D721Med (cell line): ENCODE data around the gene SP8.

Experiments used
- DNase-seq: peaks from one replicate; pipeline ENCODE4 v3.0.0; 2011; ENCODE audit warnings: low spot score; ENCODE audit not compliant: insufficient read length
- FAIRE-seq: peaks from 2 replicates; lab custom pipeline; 2011; peaks lifted over from hg19 to GRCh38; lab: Jason Lieb, UNC
- TF ChIP-seq, protein P1 (sequence below): IDR thresholded peaks from 2 replicates; pipeline ENCODE4 v1.5.1; 2012; ENCODE audit warnings: mild to moderate bottlenecking, control low read depth; ENCODE audit not compliant: insufficient read depth; ENCODE audit errors: missing control alignments

SP8 gene

DNA sequence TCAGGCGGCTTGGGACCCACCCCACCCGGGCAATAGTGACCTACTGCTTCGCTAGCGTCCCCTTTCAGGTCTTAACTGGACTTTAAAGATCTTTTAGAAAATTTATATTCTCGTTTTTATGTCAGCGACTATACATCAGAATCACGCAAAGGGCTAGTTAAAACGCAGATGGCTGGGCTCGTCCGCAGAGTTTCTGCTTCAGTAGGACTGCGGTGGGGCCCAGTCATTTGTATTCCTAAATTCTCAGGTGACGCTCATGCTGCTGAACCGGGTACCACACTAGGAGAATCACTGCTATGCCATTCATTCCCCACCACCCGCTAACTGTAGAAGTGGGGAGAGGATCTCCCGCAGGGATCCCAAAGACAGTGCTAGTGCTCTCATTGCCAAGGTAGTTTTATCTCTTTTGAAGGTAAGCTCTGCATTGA, 12.0 kb upstream of the SP8 start:
- TF ChIP-seq, protein P1, sequence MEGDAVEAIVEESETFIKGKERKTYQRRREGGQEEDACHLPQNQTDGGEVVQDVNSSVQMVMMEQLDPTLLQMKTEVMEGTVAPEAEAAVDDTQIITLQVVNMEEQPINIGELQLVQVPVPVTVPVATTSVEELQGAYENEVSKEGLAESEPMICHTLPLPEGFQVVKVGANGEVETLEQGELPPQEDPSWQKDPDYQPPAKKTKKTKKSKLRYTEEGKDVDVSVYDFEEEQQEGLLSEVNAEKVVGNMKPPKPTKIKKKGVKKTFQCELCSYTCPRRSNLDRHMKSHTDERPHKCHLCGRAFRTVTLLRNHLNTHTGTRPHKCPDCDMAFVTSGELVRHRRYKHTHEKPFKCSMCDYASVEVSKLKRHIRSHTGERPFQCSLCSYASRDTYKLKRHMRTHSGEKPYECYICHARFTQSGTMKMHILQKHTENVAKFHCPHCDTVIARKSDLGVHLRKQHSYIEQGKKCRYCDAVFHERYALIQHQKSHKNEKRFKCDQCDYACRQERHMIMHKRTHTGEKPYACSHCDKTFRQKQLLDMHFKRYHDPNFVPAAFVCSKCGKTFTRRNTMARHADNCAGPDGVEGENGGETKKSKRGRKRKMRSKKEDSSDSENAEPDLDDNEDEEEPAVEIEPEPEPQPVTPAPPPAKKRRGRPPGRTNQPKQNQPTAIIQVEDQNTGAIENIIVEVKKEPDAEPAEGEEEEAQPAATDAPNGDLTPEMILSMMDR, result no peak
- FAIRE-seq (no peak), DNase-seq (no peak)

DNA sequence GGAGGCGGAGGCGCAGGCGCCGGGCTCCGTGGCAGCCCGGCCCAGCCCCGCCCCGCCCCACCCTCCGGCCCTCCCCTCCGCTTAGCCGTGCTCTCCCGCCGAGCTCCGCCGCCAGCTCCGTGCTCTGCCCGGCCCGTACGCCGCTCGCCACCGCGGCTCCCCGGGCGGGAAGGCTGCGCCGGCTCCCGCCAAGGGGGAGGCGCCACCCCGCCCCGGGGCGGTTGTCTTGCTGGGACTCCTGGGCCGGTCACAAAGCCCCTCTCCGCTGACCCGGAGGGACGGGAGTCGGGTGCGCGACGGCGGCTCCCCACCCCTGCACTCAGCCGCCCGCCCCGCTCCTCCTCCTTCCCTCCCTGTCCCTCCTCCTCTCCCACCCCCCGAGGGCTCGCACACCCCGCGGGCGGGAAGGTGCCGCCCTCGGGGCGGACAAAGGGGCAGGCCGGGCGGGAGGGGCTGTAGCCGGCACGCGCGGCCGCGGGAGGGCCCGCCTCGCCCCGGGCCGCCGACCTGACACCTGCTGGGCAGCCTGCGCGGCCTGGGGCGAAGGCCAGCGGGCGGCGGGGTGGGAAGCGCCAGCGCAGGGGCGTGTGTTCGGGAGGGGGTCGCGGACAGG, 11.5 kb upstream of the SP8 start:
- no peak for FAIRE-seq
- TF ChIP-seq, protein P1, result no peak
- no peak for DNase-seq

DNA sequence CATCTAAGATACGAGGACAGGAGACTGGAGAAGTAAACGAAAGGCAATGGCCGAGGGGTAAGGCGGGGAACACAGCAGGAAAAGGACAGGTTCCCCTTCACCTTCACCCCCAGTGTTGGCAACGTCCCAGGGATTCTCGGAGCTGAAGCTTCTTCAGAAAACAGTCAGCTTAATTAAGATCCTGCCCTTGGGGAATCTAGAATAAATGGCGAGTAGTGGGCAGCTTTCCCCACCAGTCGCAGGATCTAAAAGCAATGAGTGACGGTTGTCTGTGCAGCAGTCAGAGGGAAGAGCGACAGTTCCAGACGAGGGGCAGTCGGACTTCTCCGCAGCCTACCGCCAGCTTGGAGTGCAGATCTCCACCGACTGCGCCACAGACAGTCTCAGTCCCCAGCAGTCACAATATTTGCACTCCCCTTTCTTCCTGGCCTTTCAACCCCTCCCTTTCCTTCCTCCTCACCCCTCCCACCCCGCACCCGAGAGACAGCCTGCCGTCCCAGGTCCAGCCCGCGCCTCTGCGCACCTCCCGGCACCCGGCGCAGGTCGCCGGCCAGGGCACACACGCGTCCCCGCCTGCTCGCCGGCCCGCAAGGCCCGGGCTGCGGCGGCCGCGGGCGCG, 10.9 kb upstream of the SP8 start:
- FAIRE-seq (no peak), DNase-seq (no peak)
- TF ChIP-seq, protein P1, result no peak

DNA sequence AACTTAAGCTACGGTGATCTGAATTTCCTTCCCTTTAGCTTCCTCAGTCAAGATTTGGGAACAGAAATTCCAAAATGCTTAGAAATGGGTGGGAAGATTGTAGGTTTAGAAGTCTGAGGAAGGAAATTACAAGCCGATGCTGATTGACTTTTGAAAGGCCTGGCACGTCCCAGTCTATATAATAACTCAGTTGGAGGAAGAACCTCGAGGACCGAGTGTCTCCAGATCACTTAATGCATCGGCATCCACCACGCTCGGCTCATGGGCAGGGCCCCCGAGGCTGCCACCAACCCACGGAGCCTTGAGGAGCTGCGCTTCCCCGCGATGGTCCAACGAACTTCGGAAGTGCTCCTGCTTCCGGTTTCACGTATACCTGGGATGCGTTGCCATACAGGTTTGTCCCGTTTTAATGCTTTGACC, 10.4 kb upstream of the SP8 start:
- TF ChIP-seq, protein P1, result no peak
- no peak for FAIRE-seq
- DNase-seq, result no peak

DNA sequence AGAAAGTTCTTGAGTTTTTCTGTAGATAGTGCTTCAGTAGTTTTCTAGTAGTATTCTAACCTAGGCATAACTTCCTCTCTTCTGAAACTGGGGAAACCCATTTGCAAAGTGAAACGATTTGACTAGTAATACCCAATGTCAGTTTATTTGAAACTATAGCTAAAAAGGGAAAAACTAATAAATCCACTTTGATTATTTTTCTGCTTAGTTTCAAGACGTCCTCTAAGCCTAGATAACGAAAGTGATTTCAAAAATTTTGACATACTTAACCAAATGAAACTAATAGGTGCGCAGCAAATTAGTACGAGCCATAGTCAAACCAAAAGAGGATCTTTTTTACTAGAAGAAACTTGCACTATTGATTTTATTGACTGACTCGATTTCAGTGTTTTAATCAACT, 9.8 kb upstream of the SP8 start:
- no peak for DNase-seq
- TF ChIP-seq, protein P1, result no peak
- FAIRE-seq, result no peak

DNA sequence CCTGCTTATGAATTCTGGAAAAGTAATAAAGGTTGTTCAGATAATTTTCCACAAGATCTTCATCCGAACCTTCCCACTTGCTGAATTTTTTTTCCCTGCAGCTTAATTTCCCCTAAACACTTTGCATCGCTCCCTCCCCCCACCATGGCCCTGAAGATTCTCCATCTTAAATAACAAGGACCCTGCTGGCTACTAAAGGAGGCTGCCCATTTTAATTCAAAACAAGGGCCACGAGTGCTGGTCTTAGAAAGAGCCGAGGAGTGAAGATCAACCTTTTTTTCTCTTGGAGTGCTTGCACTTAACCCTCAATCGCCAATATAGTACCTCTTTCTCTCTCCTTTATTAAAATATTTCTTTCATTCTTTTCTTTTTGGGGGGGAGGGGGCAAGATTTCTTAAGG, 9.2 kb upstream of the SP8 start:
- TF ChIP-seq, protein P1, result no peak
- FAIRE-seq (no peak), DNase-seq (no peak)

DNA sequence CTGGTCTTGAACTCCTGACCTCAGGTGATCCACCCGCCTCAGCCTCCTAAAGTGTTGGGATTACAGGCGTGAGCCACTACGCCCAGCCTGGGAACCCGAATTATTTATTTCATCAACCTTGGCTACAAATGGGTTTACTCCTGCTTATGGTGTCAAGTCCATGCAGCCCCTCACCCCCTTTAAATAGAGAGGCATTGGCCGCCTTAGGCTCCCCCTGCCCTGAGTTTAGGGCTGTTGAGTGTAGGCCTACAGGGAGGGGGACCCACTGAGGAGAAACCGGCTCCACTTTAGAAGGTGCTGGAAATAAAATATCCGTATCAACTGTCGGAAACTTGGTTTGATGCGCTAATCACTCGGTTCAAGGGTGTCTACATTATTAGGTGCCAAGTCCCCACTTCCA, 8.7 kb upstream of the SP8 start:
- no peak for FAIRE-seq

More for the DNA sequence above, 8.7 kb upstream of the SP8 start:
- DNase-seq, result no peak
- TF ChIP-seq, protein P1, result no peak
